Endothelial cell (in vitro differentiated cells): Measurements from ENCODE around the gene NBPF8. TPM values are rescaled to one million over a fixed set of nuclear protein-coding genes. Genes with fewer than 3 reads are reported as not detected.
"Not testable (repeated sequence)": the region's sequence is repeated elsewhere in the genome, so short reads cannot be mapped to it uniquely, and the experiment has no call there.

Source experiments
- DNase-seq: peaks from one replicate; pipeline ENCODE4 v3.0.0; 2021; ENCODE audit warnings: low spot score
- H3K27ac Mint-ChIP-seq: one replicate; pipeline ENCODE4 v1.8.0; 2021; ENCODE audit warnings: mixed read lengths, inconsistent platforms; ENCODE audit not compliant: unreplicated experiment
- H3K27me3 Mint-ChIP-seq: one replicate; pipeline ENCODE4 v1.8.0; 2021; ENCODE audit warnings: mild to moderate bottlenecking, moderate library complexity, mixed read lengths, inconsistent platforms; ENCODE audit not compliant: unreplicated experiment
- H3K36me3 Mint-ChIP-seq: one replicate; pipeline ENCODE4 v1.8.0; 2021; ENCODE audit warnings: mild to moderate bottlenecking, low read depth, mixed read lengths, inconsistent platforms; ENCODE audit not compliant: unreplicated experiment
- H3K4me1 Mint-ChIP-seq: one replicate; pipeline ENCODE4 v1.8.0; 2021; ENCODE audit warnings: mild to moderate bottlenecking, mixed read lengths, inconsistent platforms; ENCODE audit not compliant: unreplicated experiment
- H3K4me3 Mint-ChIP-seq: one replicate; pipeline ENCODE4 v1.8.0; 2021; ENCODE audit warnings: mild to moderate bottlenecking, mixed read lengths, inconsistent platforms; ENCODE audit not compliant: unreplicated experiment
- H3K9me3 Mint-ChIP-seq: one replicate; pipeline ENCODE4 v1.8.0; 2021; ENCODE audit warnings: mixed read lengths, inconsistent platforms; ENCODE audit not compliant: unreplicated experiment
- long read RNA-seq: library from polyadenylated mRNA; unstranded; transcript quantifications from one replicate; pipeline ENCODE4 v2.0.0, GENCODE V29; 2020; ENCODE audit not compliant: unreplicated experiment
- total RNA-seq: library from RNA; stranded (reverse); fragmentation: NEBNext Ultra II Directional; extraction: Animal tissue kit (Norgen Biotek cat#: 25700); gene quantifications from one replicate; pipeline ENCODE4 v1.2.1, GENCODE V29; 2021; ENCODE audit not compliant: unreplicated experiment
- TF ChIP-seq, protein P1 (sequence below): fragments of 200-600 bp; sonication (generic); IDR thresholded peaks from one replicate; pipeline ENCODE4 v1.5.0; 2021; ENCODE audit warnings: antibody characterized with exemption; ENCODE audit not compliant: unreplicated experiment

Gene NBPF8, protein sequence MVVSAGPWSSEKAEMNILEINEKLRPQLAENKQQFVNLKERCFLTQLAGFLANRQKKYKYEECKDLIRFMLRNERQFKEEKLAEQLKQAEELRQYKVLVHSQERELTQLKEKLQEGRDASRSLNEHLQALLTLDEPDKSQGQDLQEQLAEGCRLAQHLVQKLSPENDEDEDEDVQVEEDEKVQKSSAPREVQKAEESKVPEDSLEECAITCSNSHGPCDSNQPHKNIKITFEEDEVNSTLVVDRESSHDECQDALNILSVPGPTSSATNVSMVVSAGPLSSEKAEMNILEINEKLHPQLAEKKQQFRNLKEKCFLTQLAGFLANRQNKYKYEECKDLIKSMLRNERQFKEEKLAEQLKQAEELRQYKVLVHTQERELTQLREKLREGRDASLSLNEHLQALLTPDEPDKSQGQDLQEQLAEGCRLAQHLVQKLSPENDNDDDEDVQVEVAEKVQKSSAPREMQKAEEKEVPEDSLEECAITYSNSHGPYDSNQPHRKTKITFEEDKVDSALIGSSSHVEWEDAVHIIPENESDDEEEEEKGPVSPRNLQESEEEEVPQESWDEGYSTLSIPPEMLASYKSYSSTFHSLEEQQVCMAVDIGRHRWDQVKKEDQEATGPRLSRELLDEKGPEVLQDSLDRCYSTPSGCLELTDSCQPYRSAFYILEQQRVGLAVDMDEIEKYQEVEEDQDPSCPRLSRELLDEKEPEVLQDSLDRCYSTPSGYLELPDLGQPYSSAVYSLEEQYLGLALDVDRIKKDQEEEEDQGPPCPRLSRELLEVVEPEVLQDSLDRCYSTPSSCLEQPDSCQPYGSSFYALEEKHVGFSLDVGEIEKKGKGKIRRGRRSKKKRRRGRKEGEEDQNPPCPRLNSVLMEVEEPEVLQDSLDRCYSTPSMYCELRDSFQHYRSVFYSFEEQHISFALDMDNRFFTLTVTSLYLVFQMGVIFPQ
- total RNA-seq: 15.6 TPM
- long read RNA-seq, partial matches to known transcripts: 1 of 4 reads
- long read RNA-seq, other reads (novel, unspliced or antisense): 3 of 4 reads

DNA sequence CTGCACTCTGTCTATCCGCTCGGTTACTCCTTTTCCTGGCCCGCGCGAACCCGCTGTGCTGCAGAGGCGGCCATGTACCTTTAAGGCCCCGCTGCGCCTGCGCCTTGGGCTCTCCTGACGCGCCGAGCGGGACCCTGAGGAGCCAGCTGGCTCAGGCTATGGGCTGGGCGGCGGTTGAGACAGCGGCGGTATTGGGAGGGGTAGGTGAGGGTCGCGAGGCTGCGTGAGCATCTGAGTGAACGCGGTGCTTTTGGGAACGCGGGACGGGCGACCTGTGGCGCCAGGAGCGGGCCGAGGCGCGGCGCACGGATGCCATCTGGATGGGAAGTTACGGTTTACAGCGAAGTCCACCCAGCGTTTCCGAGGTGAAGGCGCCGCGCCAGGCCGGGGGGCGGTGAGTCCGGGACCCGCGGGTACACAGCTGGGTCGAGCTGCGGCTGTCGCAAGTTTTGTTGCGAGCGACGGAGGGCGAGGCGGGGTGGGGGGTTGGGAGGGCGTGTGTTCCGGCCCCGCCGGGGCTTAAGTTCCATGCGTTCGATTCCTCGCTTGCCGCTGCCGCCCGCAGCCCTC, at the start of gene NBPF8:
TSS of gene NBPF8 (plus strand) at position 125 of the 570 bp plus-strand sequence. CDS start 21,488 bp downstream, outside the sequence.
- DNase-seq: peak; percentile 56
- not testable (repeated sequence) for H3K4me1 Mint-ChIP-seq

DNA sequence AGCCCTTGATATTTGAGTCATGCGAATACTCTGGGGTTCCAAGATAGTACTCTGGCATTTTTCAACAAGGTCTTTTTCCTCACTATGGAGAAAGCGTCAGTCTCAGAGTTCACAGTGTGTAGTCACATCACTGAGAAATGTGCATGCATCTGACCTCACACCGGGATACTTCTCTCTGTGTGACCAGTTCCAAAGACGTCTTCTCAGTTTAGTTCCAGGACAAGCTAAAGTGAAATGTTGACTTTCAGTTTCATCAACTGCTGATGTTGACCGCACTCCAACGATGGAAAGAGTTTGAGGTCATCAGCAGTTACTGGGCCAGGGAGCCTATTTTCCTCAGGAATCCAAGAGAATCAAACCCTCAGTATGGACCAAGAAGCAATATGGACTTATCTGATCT, 47.1 kb upstream of the NBPF8 start:
- not testable (repeated sequence) for H3K27me3 Mint-ChIP-seq, H3K9me3 Mint-ChIP-seq, H3K4me1 Mint-ChIP-seq, H3K4me3 Mint-ChIP-seq, DNase-seq, H3K36me3 Mint-ChIP-seq, H3K27ac Mint-ChIP-seq

More for the DNA sequence above, at the start of gene NBPF8:
- not testable (repeated sequence) for H3K9me3 Mint-ChIP-seq, H3K36me3 Mint-ChIP-seq, H3K27me3 Mint-ChIP-seq
- Mint-ChIP-seq H3K27ac (peak within 1 kb of the TSS; percentile 70), H3K4me3 (peak within 1 kb of the TSS; percentile 96)

DNA sequence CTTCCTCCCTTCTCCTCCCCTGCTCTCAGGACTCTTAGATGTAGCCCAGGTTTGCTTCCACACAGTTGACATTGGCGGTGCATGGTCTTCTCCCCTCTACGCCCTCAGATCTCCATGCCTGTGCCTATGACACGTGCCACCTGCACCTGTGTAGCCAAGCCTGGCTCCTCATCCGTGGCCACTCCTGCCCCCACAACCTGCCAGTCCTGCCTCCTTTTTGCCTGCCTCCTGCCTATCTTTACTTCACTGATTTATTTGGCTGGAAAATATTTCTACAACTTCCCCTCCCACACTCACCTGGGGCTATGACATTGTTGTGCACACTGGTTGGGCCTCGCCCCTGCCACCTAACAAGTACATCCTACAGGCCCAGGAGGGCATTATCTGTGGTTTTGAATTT, 28.2 kb upstream of the NBPF8 start:
- not testable (repeated sequence) for H3K4me3 Mint-ChIP-seq, H3K27me3 Mint-ChIP-seq, H3K27ac Mint-ChIP-seq, H3K36me3 Mint-ChIP-seq, H3K9me3 Mint-ChIP-seq, H3K4me1 Mint-ChIP-seq, DNase-seq

DNA sequence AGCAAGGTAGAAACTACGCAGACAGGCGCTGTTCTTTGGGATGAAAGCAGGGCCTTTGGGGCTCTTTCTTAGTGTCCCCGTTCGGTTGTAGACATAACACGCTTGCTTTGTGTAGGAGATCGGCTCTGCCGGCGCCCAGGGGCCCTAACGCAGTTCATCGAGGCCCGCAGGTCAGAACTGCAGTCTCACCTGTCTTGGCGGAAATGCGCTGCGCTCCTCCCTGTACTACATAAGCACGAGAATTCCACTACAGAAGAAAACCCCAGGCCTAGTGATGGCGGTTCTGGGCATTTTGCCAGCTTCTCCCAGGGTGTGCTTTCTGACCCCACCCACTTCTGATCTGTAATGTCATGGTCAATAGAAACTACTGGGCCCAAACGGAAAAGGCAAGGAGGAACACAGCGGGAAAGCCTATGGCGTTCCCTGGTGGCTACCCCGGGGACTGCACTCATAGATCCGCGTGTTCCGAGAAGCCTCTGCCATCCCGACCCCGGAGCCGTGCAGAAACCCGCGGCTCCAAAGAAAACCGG, 26.2 kb upstream of the NBPF8 start:
- not testable (repeated sequence) for H3K4me3 Mint-ChIP-seq, DNase-seq, H3K4me1 Mint-ChIP-seq, H3K9me3 Mint-ChIP-seq, H3K27me3 Mint-ChIP-seq, H3K27ac Mint-ChIP-seq, H3K36me3 Mint-ChIP-seq
- TF ChIP-seq, protein P1, sequence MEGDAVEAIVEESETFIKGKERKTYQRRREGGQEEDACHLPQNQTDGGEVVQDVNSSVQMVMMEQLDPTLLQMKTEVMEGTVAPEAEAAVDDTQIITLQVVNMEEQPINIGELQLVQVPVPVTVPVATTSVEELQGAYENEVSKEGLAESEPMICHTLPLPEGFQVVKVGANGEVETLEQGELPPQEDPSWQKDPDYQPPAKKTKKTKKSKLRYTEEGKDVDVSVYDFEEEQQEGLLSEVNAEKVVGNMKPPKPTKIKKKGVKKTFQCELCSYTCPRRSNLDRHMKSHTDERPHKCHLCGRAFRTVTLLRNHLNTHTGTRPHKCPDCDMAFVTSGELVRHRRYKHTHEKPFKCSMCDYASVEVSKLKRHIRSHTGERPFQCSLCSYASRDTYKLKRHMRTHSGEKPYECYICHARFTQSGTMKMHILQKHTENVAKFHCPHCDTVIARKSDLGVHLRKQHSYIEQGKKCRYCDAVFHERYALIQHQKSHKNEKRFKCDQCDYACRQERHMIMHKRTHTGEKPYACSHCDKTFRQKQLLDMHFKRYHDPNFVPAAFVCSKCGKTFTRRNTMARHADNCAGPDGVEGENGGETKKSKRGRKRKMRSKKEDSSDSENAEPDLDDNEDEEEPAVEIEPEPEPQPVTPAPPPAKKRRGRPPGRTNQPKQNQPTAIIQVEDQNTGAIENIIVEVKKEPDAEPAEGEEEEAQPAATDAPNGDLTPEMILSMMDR: peak; percentile 24

DNA sequence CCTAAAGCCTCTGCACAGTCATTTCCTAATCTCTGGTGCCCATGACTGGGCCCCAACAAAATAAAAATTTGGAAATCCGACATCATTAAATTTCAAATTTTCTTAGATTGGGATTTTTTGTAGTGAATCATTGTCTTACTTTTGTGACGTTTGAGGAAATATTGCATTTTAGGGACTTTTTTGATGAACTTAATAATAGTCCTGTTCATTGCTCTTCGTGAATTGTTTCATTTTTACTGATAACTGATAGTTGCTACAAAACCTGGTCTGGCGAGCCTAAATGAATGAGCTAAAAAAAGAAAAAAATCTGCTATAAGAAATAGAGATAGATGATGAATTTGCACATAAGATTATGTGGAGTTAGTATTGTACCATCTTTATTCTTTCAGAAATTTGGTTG, 23.5 kb upstream of the NBPF8 start:
- not testable (repeated sequence) for H3K4me3 Mint-ChIP-seq, H3K4me1 Mint-ChIP-seq, DNase-seq, H3K36me3 Mint-ChIP-seq, H3K9me3 Mint-ChIP-seq, H3K27ac Mint-ChIP-seq, H3K27me3 Mint-ChIP-seq

DNA sequence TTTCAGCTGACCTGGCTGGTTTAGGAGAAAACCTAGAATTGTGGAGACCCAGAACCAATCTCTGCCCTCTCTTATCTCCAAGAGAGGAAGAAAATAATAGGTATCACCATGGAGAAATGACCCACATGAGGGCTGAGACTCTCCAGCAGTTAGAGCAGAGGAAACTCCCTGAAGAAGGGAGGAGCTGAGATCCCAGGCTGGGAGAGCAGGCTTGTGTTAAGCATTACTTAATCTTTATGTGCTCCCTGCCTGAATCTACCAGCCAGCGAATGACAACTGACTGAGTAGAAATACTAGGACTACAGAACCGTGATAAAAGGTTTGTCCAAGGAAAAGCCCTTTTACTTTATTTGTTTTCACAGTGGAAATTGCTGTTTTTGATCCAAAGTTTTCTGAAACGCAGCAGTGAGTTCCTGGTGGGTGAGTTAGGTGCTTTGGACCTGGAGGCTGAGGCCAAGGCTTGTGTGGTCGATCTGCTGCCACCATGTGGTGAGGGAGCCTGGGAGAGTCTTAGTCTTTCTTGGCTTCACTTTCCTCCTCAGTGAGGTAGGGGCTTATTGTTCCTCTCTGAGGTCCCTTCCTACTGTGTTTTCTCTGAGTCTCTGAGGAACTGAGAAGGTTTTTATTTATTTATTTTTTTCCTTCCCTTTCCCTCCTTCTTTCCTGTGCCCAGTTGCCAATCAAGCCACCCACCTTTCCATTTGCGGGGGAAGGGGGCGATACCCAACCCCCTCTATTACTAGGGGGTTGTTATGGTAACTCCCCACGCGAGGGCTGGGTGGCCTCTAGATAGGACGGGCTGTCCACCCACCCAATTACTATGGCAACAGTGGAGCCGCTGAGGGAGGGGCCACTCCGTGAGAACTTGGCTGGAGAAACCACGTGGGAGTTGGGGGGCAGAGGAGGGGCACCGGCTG, 21.3 kb upstream of the NBPF8 start:
- not testable (repeated sequence) for DNase-seq, H3K27me3 Mint-ChIP-seq, H3K9me3 Mint-ChIP-seq, H3K36me3 Mint-ChIP-seq, H3K27ac Mint-ChIP-seq, H3K4me3 Mint-ChIP-seq, H3K4me1 Mint-ChIP-seq

DNA sequence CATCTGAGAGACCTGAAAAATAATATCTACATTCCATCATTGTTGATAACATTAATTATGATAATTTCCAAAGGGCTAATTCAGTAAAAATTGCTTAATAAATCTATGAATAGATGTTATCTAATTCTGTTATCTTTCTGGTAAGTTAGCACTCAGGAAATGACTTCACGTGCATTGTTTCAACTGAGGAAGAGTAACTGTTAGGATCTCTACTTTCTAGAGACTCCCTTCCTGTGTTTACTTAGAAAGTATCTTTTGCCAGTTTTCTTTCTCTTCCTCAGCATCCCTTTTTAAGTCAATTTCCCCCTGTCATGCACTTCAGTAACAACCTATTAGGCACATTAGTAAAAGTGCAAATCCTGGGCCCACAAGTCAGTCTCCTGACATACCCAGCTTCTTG, 9.5 kb upstream of the NBPF8 start:
- not testable (repeated sequence) for H3K36me3 Mint-ChIP-seq, H3K9me3 Mint-ChIP-seq, H3K4me3 Mint-ChIP-seq, DNase-seq, H3K4me1 Mint-ChIP-seq, H3K27ac Mint-ChIP-seq, H3K27me3 Mint-ChIP-seq

DNA sequence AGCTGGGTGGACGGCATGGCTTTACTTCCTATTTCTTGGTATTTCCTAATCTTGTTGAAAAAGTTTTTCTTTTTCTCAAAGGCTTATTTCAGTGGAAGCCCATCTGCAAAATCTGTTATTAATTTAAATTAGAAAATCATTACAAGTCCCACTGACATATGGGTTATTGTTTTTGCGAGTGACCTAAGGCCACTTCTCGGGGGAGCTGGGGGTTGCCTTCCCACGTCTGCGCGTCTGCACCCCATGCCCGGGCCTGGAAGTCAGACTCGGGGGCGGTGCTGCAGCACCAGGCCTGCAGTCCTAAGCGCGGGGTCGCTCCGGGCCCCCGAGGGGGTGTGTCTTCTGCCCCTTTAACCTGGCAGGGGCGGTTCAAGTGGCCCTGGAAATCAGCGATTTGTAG, 384 bp upstream of the NBPF8 start:
- not testable (repeated sequence) for H3K27ac Mint-ChIP-seq, H3K27me3 Mint-ChIP-seq, H3K36me3 Mint-ChIP-seq, H3K9me3 Mint-ChIP-seq, DNase-seq, H3K4me3 Mint-ChIP-seq, H3K4me1 Mint-ChIP-seq

DNA sequence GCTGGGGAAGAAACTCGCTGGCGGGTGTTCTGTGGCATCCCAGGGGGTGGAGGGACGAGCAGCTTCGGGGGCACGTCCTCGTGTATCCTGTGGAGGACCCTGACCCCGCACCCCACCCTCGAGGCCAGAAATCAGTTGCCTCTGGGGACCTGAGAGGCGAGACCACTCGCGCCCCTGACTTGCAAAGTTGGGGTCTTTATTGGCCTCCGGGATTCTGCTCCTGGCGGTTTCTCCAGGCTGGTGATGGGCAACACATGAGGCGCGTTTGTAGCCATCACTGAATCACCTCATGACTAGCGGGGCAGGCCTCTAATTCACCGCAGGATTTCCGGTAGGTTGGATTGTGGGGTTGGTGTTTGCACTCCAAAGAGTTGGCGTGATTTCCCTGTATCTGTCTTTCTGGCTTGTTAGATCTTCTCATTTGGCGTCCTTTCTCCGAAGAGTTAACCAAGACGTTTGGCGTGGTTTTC, 692 bp downstream of the NBPF8 start:
- DNase-seq, H3K4me1 Mint-ChIP-seq, H3K27me3 Mint-ChIP-seq, H3K9me3 Mint-ChIP-seq, H3K36me3 Mint-ChIP-seq: not testable (repeated sequence)
- H3K27ac Mint-ChIP-seq: peak overlapping the region; percentile 70
- H3K4me3 Mint-ChIP-seq: peak overlapping the region; percentile 96

DNA sequence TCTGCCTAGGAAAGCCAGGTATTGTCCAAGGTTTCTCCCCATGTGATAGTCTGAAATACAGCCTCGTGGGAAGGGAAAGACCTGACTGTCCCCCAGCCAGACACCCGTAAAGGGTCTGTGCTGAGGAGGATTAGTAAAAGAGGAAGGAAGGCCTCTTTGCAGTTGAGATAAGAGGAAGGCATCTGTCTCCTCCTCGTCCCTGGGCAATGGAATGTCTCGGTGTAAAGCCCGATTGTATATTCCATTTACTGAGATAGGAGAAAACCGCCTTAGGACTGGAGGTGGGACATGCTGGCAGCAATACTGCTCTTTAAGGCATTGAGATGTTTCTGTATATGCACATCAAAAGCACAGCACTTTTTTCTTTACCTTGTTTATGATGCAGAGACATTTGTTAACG, 10.2 kb downstream of the NBPF8 start:
- DNase-seq, H3K27ac Mint-ChIP-seq, H3K4me3 Mint-ChIP-seq, H3K36me3 Mint-ChIP-seq, H3K27me3 Mint-ChIP-seq, H3K9me3 Mint-ChIP-seq, H3K4me1 Mint-ChIP-seq: not testable (repeated sequence)
